B cell (primary cell): ENCODE measurements around the gene PARD3.

Experiments
- CTCF ChIP-seq: fragments of 200-600 bp; IDR thresholded peaks from one replicate; pipeline ENCODE4 v1.8.0; 2022; ENCODE audit warnings: antibody characterized with exemption, mild to moderate bottlenecking
- EZH2 ChIP-seq: IDR thresholded peaks from 2 replicates; pipeline ENCODE4 v1.6.1; 2012; ENCODE audit warnings: borderline replicate concordance, low read depth, mild to moderate bottlenecking, moderate library complexity, low read length; ENCODE audit not compliant: insufficient read depth, poor library complexity, severe bottlenecking

- no peak for TF ChIP-seq CTCF
- no peak for TF ChIP-seq EZH2
These were observed 622.5 kb downstream of the PARD3 start for GRCh38 chr10:34192646-34193045.
